NCI-H460 (cell line): ENCODE data around the gene TLCD4. TPM values are rescaled to one million over a fixed set of nuclear protein-coding genes. Genes with fewer than 3 reads are reported as not detected.

ENCODE experiments used
- DNase-seq: peaks from one replicate; pipeline ENCODE4 v3.0.0-alpha.2; 2016; ENCODE audit warnings: low read depth; ENCODE audit errors: extremely low read depth
- total RNA-seq: library from RNA; depleted of rRNA; stranded (reverse); fragments of >200 nt; shearing (Covaris generic); gene quantifications from 2 replicates; pipeline ENCODE4 v1.2.3, GENCODE V29; 2014

TLCD4 gene
- total RNA-seq, 1 experiment from 2014 or later, result 10.5 TPM

DNA sequence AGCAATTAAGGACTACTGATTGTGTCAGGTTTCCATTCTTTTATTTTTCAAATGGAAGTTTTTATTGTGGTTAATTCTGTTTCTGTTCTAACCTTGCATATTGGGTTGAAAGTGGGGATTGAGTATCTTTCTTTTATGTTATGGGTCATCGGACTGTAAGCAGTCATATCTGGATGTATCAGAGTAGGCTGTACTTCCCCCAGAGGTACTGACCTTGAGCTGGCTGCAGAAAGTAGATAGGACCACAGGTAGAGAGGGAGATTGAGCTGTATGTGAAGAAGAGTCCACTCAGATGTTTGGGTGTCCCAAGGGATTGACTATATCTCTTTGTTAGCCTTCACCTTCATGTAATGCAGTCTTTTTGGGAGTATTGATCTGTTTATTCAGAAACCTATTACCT lies 23.9 kb upstream of the TLCD4 start:
- no peak for DNase-seq

DNA sequence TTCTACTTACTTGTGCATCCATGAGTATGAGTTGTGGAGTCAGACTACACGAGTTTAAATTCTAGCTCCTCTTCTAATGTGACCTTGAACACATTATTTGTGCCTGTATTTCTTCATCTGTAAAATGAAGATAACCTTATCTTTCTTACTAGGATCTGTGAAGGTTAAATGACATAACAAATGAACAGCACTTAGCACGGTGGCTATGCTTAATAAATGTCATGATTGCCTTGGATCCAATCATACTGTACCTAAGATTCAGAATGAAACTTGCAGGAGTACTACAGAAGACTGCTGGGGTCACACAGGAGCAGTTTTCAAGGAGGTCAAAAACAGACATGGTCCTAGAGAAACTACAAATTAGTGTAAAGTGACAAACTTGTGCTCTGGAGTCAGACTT lies 22.2 kb upstream of the TLCD4 start:
- no peak for DNase-seq

- no peak for DNase-seq
Observed at GRCh38 chr1:95095833-95096217, 21.3 kb upstream of the TLCD4 start.

GRCh38 chr1:95096218-95096841 lies 20.8 kb upstream of the TLCD4 start:
- no peak for DNase-seq

- no peak for DNase-seq
Observed at GRCh38 chr1:95097426-95097825, 19.7 kb upstream of the TLCD4 start.

DNA sequence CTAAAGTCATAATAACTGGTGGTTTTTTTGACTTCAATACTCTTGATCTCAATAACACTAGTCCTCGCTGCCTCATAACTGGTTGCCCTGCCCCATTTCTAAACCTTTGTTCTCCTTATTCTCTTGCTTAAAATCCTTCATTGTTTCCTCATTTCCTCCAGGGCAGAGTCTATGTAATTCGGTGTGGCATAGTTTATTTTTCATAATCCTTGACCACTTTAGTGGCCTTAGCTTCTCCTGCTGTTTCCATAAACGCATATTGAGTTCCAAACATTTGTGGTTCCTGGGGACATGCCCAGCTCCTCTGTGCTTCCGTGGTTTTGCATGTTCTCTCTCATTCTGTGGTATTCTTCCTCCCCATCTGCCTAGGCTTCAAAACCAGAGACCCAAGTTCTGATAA lies 19.0 kb upstream of the TLCD4 start:
- no peak for DNase-seq

- no peak for DNase-seq
Observed at GRCh38 chr1:95108792-95109191, 8.4 kb upstream of the TLCD4 start.

- DNase-seq, result no peak
Observed at GRCh38 chr1:95111014-95111413, 6.1 kb upstream of the TLCD4 start.

GRCh38 chr1:95113684-95114083 lies 3.5 kb upstream of the TLCD4 start:
- DNase-seq, result no peak

DNA sequence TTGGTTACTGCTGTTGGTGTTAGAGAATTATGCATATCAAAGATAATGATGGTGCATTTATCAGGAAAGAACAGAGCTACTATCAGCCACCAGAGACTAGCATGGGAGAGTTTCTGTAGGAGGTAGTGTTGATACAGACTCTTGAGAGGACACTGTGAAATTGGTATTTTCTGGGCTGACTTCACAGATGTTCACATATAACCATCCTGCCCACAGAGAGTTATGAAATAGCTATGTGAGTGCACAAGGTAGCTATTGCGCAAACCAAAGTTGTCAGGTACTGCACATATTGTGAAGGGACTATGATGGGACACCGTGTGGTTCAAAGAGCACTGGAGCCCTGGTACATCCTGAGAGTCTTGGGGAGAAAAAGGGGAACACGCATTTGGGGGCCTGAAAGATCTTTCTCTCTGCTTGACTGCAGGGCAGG lies 1.4 kb upstream of the TLCD4 start:
- no peak for DNase-seq

- DNase-seq, result peak; percentile 66
Observed at GRCh38 chr1:95116580-95117206, 462 bp upstream of the TLCD4 start.

GRCh38 chr1:95118067-95118499 lies 928 bp downstream of the TLCD4 start:
- no peak for DNase-seq

DNA sequence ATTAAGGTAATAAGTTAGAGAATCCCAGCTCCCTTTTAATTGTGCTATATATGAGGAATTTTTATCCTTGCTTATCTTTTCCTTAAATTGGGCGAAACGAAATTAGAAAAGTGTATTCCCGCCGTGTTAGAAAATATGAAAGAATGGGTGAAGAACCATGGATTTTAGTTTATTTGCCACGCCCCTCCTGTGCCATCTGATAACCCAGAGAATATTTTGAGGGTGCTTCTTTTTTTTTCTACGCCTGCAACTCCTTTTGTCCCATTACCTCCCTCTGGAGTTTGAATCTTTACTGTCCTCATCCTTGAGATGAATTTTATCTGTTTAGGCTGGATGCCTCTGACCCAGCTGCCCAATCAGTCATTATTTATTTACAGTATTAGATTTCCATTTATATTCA lies 1.6 kb downstream of the TLCD4 start:
- DNase-seq, result no peak

DNA sequence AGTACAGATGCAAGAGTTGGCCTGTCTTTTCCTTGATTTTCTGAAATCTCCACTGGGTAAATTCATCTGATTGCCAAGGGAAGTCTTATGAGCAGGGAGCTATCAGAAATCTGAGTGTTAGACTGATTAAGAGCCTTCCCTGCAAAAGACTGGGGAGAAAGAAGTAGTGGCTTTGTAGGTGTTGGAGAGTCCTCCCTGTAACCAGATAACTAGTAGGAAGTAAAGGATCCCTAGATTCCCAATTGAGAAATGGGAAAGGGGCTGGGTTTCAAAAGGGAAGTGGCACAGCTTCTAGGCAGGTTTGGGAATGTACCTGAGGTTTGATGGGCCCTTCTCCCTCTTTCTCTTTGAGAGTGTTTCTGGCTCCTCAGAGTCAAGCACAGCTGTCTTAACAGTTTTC lies 2.1 kb downstream of the TLCD4 start:
- DNase-seq, result no peak

- no peak for DNase-seq
Observed at GRCh38 chr1:95122151-95122697, 5.1 kb downstream of the TLCD4 start.

DNA sequence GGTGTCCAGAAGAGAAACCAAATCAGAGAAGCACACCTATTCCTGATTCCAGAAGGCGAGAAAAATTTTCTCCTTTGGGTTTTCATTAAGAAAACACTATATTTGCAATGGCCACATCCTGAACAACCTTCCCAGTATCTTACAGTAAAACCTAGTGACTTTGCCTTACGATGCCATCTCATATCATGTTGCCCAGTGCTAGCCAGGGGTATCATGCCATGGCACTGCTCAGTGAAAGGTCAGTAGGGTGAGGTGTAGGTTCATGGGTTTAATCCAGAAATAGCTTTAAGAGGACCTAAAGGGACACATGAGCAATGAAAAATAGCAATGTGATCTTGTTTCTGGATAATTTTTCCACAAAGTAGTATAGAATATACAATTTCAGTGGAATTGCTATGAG lies 7.2 kb downstream of the TLCD4 start:
- DNase-seq, result no peak

- DNase-seq, result no peak
Observed at GRCh38 chr1:95126366-95126765, 9.2 kb downstream of the TLCD4 start.

DNA sequence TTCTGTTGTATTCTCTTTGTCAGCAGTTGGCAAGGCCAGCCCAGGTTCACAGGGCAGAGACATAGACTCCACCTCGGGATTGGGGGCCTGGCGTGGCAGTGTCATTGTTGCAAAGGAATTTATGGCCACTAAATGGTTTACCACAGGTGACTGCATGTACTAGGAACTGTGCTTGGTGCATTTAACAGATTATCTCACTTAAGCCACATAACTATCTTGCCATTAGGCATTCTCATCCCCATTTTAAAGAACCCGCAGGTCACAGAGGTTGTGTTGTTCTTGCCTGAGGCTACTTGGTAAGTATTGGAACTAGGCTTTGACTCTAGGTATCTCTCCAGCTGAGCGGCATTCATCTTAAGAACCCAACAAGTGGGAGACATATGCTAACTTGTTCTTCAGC lies 9.7 kb downstream of the TLCD4 start:
- DNase-seq, result no peak

- no peak for DNase-seq
Observed at GRCh38 chr1:95127380-95127779, 10.2 kb downstream of the TLCD4 start.

DNA sequence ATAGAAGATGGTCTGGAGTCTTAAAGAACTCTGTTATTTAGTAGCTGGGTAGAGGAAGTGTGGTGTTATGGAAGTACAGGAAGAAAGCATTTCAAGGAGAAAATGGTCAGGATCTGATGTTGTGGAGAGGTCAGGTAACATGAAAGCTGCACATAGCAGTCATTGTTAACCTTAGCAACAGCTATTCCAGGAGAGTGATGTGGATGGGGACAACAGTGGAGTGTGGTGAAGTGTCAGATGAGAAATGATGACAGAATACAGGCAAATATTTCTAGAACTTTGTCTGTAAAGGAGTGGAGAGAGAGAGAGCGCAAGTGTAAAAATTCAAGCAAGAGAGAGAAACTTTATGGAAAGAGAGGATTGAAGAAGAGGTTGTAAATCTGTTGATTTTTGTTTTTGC lies 15.6 kb downstream of the TLCD4 start:
- no peak for DNase-seq

GRCh38 chr1:95133687-95134086 lies 16.5 kb downstream of the TLCD4 start:
- no peak for DNase-seq

- DNase-seq, result no peak
Observed at GRCh38 chr1:95138223-95138622, 21.1 kb downstream of the TLCD4 start.
